Activated CD4-positive, alpha-beta T cell treated with anti-CD3 and anti-CD28 coated beads, Interleukin-2, amount 50 U/mL, for 1 hour (primary cell): ENCODE data around the gene ZNF200.

Experiments used
- DNase-seq: peaks from one replicate; pipeline ENCODE4 v3.0.0-alpha.2; 2020

ZNF200 gene

DNA sequence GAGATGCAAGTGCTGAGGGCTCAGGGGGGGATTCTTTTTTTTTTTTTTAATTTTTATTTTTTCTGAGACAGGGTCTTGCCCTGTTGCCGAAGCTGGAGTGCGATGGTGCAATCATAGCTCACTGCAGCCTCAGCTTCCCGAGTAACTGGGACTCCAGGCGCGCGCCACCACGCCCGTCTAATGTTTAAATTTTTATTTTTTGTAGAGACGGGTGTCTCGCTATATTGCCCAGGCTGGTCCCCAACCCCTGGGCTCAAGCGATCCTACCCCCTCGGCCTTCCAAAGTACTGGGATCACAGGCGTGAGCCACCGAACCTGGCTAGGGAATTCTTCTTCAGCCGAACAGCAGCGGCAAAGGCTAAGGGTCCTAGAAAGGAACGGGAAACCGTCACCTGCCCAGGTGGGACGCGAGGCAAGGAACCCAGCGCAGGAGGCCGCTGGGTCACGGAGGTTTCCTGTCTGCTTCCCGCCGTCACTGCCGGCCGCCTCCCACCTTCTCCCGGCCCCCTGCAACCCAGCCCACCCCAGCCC, 60.3 kb downstream of the ZNF200 start:
- no peak for DNase-seq

DNA sequence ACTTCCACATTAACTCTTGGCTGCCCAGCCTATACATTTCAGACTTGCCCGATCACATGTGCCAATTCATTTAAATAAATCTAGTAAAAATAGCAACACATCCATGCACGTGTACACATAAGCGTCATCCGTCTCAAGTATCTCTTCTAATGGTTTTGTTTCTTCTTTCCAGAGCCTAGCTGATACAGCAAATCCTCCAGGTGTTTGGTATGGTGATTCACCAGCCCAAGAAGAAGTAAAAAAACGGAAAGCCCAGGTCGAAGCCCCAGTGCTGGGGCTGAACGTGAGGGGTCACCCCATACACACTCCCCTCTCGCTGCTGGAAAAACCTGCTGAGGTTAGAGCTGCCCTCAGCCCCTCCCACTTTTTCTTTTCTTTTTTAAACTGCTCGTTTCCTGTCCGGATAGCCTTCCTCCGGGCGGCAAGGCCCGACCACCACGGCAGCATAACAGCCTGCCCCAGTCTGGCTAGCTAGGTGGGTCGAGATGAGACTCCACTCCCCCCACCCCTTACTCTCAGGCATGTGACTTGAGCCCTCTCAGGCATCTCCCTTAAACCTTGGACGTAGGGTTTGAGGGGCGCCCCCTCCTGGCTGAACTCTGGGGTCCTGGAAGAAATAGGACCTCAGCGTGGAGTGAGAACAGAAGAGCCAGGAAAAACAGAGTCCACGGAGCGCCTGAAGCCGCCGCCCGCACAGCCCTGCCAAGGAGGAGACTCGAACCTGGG, 60.9 kb downstream of the ZNF200 start:
- DNase-seq: no peak
